C4-2B (cell line): ENCODE measurements around the gene ZSCAN18.

Source experiments
- CTCF ChIP-seq: fragments of 450-650 bp; conservative IDR thresholded peaks from 2 replicates; pipeline ENCODE4 v1.5.1; 2017; ENCODE audit warnings: mild to moderate bottlenecking
- ZFX ChIP-seq: fragments of 450-650 bp; IDR thresholded peaks from 2 replicates; pipeline ENCODE4 v1.6.1; 2017

DNA sequence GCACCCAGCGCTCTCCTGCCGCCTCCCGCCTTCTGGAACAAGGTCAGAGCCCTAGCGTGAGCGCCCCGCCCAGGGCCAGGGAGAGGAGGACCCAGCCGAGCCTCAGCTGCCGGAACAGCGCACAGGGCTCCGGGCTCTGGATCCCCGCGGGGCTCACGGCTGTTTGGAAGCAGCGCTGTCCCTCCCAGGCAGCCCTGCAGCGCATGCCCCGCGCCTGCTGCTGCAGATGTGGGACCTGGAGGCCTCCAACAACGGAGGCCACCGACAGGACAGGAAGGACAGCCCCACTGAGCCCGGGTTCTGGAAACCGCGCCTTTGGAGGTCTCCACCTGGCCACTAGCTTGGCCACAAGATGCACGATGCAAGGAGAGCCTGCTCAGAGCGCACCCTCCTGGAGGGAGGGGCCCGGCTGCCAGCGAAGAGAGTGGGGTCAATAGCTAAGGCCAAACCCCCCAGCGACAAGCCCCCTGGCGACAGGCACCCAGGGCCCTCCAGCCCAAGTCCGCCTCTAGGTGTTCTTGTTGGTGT lies 12.6 kb downstream of the ZSCAN18 start:
- TF ChIP-seq CTCF (no peak), ZFX (no peak)
